ENCODE results near the gene DAD1. TPM values are rescaled to one million over a fixed set of nuclear protein-coding genes. Genes with fewer than 3 reads are reported as not detected.

The DAD1 gene
- total RNA-seq, 1 experiment from 2014 or later, result 155 TPM

DNA sequence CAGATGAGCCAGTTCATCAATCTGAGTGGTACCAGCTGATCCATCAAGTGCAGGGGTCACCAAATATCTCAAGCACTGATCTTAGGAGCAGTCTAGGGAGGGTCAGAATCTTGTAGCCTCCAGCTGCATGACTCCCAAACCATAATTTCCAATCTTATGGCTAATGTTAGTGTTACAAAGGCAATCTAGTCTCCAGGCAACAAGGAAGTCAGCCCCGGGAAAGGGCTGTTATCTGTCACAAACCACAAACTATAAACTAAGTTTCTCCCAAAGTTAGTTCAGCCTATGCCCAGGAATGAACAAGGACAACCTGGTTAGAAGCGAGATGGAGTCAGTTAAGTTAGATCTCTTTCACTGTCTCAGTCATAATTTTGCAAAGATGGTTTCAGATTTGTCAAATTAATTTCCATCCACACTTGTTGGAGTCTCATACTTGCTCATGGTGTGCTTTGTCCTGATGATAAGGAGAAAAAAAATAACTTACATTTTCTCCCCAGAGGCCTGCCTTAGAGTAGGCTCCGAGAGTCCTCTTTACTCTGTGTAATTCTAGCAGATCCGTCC, 5.2 kb upstream of the DAD1 start:
- intact Hi-C loops (cut with micrococcal nuclease; ENCODE audit: unreplicated experiment), result no loop called here
- no TSS peak for BruUV-seq (replicated peaks)
- Histone ChIP-seq H3K36me3 (ENCODE audit: low read depth) (no peaks in the 10 kb centered on the region), H3K4me3 (no peak overlapping the region), H2AFZ (no peak overlapping the region), H3K4me2 (0 out of 2 replicates have a peak overlapping the region, but pooled peaks have one; percentile 1), H3K27me3 (ENCODE audit: insufficient read depth, low read depth) (no peaks in the 10 kb centered on the region), H3K9me3 (ENCODE audit: insufficient read depth, low read depth) (no peaks in the 10 kb centered on the region), H3K9me2 (ENCODE audit: insufficient read depth) (no peaks in the 10 kb centered on the region), H3K79me2 (ENCODE audit: low read depth) (peaks cover 9% of the 10 kb centered on the region), H3K4me1 (replicated peaks; ENCODE audit: insufficient read depth) (peaks cover 38% of the 10 kb centered on the region), H3K27ac (no peak overlapping the region), H4K20me1 (ENCODE audit: insufficient read depth) (no peaks in the 10 kb centered on the region), H3F3A (ENCODE audit: insufficient read depth, low read depth) (peaks cover 20% of the 10 kb centered on the region; the same call in 1 of the 2 replicates)
- DNase-seq, result peak in 1 of 2 experiments; percentile 45
- TF ChIP-seq, protein P1, sequence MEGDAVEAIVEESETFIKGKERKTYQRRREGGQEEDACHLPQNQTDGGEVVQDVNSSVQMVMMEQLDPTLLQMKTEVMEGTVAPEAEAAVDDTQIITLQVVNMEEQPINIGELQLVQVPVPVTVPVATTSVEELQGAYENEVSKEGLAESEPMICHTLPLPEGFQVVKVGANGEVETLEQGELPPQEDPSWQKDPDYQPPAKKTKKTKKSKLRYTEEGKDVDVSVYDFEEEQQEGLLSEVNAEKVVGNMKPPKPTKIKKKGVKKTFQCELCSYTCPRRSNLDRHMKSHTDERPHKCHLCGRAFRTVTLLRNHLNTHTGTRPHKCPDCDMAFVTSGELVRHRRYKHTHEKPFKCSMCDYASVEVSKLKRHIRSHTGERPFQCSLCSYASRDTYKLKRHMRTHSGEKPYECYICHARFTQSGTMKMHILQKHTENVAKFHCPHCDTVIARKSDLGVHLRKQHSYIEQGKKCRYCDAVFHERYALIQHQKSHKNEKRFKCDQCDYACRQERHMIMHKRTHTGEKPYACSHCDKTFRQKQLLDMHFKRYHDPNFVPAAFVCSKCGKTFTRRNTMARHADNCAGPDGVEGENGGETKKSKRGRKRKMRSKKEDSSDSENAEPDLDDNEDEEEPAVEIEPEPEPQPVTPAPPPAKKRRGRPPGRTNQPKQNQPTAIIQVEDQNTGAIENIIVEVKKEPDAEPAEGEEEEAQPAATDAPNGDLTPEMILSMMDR (conservative IDR thresholded peaks at IDR 0.05), result no peak
- no peak for TF ChIP-seq EZH2 (IDR thresholded peaks at IDR 0.05; ENCODE audit: low read depth)
- ChIA-PET POLR2A (ENCODE audit: unreplicated experiment) (interaction anchor here (0.5 kb wide), 1 partner anchor 47 kb away, joined by 6 read pairs; no protein-coding TSS in a partner anchor), CTCF (no interaction called here)

- H3F3A ChIP-seq (ENCODE audit: insufficient read depth, low read depth), result peaks cover 13% of the 10 kb centered on the region; the same call in 1 of the 2 replicates
- DNase-seq, result no peak
- no peak overlapping the region for H2AFZ ChIP-seq
- ChIA-PET POLR2A (ENCODE audit: unreplicated experiment) (interaction anchor here (0.5 to 0.6 kb wide), 2 partner anchors 10 to 47 kb away, joined by 6 to 9 read pairs; no protein-coding TSS in a partner anchor), CTCF (no interaction called here)
- H3K4me3 ChIP-seq, result no peak overlapping the region
- no TSS peak for BruUV-seq (replicated peaks)
- H3K4me2 ChIP-seq, result 0 out of 2 replicates have a peak overlapping the region, but pooled peaks have one; percentile 1
- peaks cover 37% of the 10 kb centered on the region for H3K4me1 ChIP-seq (replicated peaks; ENCODE audit: insufficient read depth)
- no peak overlapping the region for H3K27ac ChIP-seq
- no peaks in the 10 kb centered on the region for H3K9me2 ChIP-seq (ENCODE audit: insufficient read depth)
- peaks cover 9% of the 10 kb centered on the region for H3K79me2 ChIP-seq (ENCODE audit: low read depth)
- H3K27me3 ChIP-seq (ENCODE audit: insufficient read depth, low read depth), result no peaks in the 10 kb centered on the region
- H4K20me1 ChIP-seq (ENCODE audit: insufficient read depth), result no peaks in the 10 kb centered on the region
- intact Hi-C loops (cut with micrococcal nuclease; ENCODE audit: unreplicated experiment), result no loop called here
- no peaks in the 10 kb centered on the region for H3K36me3 ChIP-seq (ENCODE audit: low read depth)
- H3K9me3 ChIP-seq (ENCODE audit: insufficient read depth, low read depth), result no peaks in the 10 kb centered on the region
- TF ChIP-seq, protein P1 (conservative IDR thresholded peaks at IDR 0.05), result no peak
- no peak for TF ChIP-seq EZH2 (IDR thresholded peaks at IDR 0.05; ENCODE audit: low read depth)
Measured at GRCh38 chr14:22593601-22594000, 4.6 kb upstream of the DAD1 start.

GRCh38 chr14:22593189-22593588, 4.2 kb upstream of the DAD1 start:
- Histone ChIP-seq H3K4me1 (replicated peaks; ENCODE audit: insufficient read depth) (peaks cover 38% of the 10 kb centered on the region), H3K9me2 (ENCODE audit: insufficient read depth) (no peaks in the 10 kb centered on the region), H4K20me1 (ENCODE audit: insufficient read depth) (no peaks in the 10 kb centered on the region), H3F3A (ENCODE audit: insufficient read depth, low read depth) (peaks cover 10% of the 10 kb centered on the region; the same call in 1 of the 2 replicates), H3K9me3 (ENCODE audit: insufficient read depth, low read depth) (no peaks in the 10 kb centered on the region), H3K4me2 (no peak overlapping the region), H3K36me3 (ENCODE audit: low read depth) (no peaks in the 10 kb centered on the region), H3K27ac (no peak overlapping the region), H3K27me3 (ENCODE audit: insufficient read depth, low read depth) (no peaks in the 10 kb centered on the region), H3K4me3 (no peak overlapping the region), H3K79me2 (ENCODE audit: low read depth) (peaks cover 9% of the 10 kb centered on the region), H2AFZ (no peak overlapping the region)
- intact Hi-C loops (cut with micrococcal nuclease; ENCODE audit: unreplicated experiment), result no loop called here
- DNase-seq, result no peak
- POLR2A ChIA-PET (ENCODE audit: unreplicated experiment), result interaction anchor here (0.5 to 0.6 kb wide), 2 partner anchors 10 to 102 kb away, joined by 4 to 9 read pairs; no protein-coding TSS in a partner anchor
- CTCF ChIA-PET, result no interaction called here
- BruUV-seq (replicated peaks), result no TSS peak
- TF ChIP-seq, protein P1 (conservative IDR thresholded peaks at IDR 0.05), result no peak
- no peak for TF ChIP-seq EZH2 (IDR thresholded peaks at IDR 0.05; ENCODE audit: low read depth)
